Activated CD4-positive, alpha-beta T cell treated with anti-CD3 and anti-CD28 coated beads, Interleukin-10, Interleukin-2, amounts not matched to agents 100 ng/mL and 50 ng/mL, durations not matched to agents 16 hours and 8 hours (primary cell): Measurements from ENCODE around the gene CYP2R1.

ENCODE experiments used
- DNase-seq: peaks from one replicate; pipeline ENCODE4 v3.0.0-alpha.2; 2020

CYP2R1 gene, protein sequence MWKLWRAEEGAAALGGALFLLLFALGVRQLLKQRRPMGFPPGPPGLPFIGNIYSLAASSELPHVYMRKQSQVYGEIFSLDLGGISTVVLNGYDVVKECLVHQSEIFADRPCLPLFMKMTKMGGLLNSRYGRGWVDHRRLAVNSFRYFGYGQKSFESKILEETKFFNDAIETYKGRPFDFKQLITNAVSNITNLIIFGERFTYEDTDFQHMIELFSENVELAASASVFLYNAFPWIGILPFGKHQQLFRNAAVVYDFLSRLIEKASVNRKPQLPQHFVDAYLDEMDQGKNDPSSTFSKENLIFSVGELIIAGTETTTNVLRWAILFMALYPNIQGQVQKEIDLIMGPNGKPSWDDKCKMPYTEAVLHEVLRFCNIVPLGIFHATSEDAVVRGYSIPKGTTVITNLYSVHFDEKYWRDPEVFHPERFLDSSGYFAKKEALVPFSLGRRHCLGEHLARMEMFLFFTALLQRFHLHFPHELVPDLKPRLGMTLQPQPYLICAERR

DNA sequence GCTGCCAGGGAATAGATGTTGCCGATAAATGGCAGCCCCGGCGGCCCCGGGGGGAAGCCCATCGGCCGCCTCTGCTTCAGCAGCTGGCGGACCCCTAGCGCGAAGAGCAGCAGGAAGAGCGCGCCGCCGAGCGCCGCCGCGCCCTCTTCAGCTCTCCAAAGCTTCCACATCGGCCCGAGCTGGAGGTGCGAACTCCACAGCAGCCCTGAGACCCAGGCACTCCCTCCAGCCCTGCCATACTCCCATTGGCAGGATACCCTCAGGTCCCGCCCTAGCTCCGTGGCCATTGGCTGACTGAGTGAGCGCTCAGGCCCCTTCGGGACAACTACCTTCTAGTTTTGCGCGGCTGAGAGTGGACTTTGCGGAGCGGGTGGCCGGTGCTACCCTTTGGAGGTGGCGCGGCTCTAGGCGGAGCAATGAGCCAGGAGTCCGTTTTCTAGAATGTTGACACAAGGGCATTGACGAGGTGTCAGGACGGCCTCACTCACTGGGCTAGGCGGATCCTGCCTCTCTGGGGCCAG is at the start of gene CYP2R1:
Gene CYP2R1 (minus strand): TSS at position 196 of the 521 bp plus-strand sequence. CDS start 26 bp downstream, at position 170.
- peak; percentile 96 for DNase-seq

DNA sequence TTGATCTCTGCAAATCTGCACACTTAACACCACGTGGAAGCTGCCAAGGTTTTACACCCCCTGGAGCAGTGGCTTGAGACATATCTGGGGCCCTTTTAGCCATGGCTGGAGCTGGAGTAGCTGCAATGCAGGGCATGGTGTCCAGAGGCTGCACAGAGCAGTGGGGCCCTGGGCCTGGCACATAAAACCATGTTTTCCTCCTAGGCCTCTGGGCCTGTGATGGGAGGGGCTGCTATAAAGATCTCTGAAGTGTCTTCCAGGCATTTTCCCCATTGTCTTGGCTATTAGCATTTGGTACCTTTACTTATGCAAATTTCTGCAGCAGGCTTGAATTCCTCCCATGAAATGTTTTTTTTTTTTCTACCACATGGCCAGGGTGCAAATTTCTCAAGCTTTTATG is 46.9 kb upstream of the CYP2R1 start:
- DNase-seq, result no peak

DNA sequence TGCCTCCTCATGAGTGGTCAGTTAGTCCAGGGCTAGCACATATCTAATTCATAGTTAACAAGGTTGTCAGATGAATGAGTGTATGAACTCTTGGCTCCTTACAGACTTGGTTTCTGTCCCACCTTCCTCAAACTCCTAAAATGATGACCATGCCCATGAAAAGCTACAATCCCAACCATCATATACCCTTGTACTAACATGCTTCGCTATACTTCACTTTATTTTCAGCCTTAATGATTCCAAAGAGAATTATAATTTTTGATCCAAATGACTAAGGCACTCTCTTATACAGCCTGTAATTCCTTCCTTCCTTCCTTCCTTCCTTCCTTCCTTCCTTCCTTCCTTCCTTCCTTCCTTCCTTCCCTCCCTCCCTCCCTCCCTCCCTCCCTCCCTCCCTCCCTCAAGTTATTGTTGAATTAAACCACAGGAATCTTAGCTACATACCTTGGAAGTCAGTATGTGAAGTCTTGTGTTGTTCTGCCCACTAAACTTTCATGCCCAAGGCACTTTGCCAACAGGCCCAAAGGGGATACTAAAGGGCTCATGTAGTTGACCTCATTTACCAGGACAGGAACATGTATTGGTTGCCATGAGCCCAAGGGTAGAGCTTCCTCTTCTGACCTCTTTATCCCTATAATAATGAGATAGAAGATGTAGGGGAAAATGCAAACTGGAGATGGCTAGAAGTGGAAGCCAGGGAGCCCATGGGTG is 42.8 kb upstream of the CYP2R1 start:
- no peak for DNase-seq

DNA sequence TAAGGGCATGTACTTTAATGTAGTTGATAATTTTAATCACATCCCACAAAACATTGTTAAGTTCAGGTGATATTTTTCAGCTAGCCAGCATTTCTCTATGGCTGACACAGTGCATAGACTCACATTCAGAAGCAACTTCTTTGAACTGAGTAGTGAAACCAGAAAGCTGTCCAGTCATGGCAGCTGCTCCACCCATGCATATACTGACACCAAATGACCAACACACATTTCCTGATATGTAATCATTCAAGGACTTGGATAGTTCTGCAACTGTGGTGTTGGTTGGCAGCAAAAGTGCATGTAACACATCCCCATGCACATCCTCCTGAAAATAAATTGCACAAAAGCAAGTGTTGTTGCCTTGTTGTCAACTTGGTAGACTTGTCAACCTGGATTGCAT is 40.4 kb upstream of the CYP2R1 start:
- DNase-seq, result no peak

DNA sequence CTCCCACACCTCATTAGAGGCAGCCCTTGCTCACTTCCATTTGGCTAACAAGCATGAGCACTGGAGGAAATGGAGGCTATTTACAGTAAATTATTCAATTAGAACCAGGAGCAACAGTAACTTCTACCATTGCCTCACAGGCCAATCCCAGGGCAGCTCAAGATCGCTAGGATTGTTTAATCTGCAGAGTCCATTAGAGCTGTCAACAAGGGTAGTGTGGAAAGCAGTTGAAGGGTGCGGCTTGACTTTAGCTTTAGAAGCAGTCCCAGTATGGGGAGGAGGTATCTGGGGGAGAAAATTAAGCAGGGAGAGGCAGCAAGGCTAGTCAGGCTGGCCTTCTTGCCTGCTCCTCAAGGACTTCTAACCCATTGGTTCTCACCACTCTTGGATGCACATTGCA is 38.3 kb upstream of the CYP2R1 start:
- no peak for DNase-seq

DNA sequence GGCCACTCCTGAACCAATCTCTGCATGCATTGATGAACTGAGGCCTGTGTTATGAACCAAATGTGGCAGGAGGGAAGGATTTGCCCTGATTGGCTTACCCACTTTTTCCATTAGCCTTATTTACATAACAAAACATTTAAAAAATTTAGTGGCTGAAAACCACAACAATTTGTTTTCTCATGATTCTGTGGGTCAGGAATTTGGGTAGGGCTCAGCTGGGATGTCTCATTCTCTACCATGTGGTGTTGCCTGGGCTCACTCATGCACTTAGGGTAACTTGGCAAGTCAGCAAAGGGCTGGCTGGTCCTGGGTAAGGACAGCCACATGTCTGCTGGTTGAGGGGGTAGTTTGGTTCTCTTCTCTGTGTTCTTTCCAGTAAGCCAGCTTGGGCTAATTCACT is 35.1 kb upstream of the CYP2R1 start:
- DNase-seq, result no peak

DNA sequence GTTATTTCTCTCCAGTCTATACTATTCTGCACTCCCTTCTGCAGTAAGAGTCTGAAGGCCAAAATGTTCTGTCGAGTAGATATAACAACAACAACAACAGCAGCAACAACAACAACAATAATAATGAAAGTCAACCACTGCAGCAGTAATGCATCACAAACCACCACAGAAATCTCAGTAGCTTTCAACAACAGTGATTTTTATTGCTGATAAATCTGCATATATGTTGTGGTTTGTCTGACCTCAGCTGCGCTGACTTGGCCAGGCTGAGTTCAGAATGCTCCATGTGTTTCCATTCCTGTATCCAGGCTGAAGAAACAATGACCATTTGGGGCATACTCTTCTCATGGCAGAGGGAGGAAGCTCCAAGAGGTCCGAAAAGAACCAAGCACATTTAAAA is 32.3 kb upstream of the CYP2R1 start:
- no peak for DNase-seq

DNA sequence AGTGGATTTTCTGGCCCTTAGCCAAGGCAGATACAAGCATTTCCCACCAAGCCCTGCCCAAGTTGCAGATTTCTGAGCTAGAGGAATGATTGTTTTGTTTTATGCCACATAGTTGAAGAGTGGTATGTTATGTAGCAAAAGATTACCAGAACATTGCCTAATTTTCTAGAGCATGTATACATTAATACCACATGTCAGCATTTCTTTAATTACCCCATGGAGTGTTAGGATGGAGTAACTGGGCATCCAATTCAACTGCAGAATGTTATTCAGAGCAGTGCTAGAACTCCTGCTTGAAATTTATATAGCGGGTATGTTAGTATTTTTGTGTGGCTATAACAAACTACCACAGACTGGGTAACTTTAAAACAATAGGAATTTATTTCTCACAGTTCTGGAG is 24.4 kb upstream of the CYP2R1 start:
- DNase-seq, result no peak

DNA sequence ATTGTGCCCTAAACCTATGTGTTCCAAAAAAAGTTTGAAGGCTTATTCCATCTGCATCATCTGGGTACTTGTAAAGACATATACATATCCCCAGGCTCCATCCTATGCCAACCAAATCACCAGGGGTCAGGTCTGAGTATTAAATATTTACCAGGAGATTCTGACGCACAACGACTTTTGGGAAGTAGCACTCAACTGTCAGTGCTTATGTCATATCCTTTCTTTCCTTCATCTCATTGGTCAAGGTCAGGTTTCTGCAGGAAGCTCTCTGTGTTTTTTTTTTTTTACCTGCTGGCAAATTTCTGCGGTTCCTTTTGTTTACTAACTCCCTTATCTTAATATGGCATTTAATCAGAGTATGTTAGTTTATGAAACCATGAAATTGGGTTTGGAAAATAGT is 22.5 kb upstream of the CYP2R1 start:
- no peak for DNase-seq

DNA sequence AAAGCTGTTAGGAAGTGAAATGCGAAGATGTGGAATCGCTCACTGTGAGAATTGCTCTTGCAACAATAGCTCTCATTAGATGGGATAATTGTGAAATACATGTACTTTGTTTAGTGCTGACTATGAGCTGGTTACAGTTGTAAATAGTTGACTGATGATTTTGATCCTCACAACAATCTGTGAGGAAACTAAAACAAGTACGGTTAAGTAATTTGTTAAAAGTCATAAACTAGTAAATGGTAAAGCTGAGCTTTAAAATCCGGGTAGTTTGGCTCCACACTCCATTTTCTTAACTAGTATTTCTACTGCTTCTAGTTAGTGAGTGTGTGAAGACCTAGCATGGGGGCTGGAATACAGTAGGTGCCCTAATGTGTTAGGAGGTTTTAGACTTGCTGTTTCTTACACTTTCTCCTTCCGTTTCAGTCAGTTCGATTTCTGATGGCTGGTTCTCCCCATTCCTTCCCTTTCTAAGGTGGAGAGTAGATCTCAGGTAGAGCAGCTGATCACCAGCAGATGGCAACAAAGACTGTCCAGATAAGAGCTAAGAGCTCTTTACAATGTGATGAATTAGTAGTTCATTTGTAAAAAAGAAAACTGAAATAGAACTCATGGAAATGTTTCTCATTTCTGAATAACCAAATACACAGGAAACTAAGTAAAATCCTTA is 16.3 kb upstream of the CYP2R1 start:
- DNase-seq, result peak; percentile 61

DNA sequence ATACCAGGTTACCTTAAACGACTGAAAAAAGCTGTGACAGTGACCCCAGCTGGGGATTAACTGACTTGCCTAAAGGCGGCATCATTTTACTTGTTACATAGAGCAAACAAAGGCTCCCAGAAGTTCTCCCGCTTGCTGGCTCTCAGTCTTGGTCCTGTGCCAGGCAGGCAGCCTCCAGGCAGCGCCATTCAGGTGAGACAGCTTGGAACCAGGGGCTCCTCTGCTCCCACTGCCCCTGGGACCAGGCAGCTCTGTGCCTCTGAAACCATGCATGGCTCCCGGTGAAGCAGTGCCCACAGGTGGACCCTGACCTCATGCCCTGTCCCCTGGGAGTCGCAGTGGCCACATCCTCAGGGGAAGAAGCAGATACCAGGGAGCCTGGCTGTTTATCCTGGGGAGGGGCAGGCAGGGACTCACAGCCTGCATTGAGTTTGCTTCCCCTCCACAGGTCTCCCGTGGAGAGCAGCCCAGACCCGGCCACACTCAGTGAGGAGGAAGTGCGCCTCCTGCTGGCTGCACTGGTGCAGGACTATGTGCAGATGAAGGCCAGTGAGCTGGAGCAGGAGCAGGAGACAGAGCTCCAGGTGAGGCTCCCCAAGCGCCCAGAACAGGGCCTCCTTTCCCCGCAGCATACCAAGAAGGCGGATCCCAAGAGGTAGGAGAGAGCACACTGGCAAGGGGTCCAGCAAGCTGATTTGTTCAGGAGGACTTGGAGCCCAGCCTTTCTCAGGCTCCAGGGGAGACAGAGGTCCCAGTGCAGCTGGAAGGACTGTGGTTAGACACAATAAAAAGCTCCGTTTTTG is 15.6 kb upstream of the CYP2R1 start:
- DNase-seq, result peak; percentile 87

DNA sequence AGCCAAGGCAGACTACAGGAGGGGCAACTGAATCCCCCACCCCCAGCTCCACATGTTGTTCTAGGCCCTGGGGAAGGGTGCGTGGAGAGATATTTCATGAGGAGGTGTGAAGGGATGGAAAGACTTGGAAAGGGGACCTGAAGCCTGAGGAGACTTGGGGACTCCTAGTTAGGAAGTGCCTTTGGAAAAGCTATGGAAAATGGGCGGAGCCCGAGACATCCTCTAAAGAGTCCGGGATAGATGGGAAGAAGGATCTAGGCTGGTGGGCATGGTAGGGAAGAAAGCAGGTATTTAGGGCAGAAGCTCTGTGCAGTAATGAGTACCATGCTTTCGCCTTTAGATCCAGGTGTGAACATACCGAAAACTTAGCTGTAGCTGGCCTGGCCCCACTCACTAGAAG is 15.0 kb upstream of the CYP2R1 start:
- no peak for DNase-seq

DNA sequence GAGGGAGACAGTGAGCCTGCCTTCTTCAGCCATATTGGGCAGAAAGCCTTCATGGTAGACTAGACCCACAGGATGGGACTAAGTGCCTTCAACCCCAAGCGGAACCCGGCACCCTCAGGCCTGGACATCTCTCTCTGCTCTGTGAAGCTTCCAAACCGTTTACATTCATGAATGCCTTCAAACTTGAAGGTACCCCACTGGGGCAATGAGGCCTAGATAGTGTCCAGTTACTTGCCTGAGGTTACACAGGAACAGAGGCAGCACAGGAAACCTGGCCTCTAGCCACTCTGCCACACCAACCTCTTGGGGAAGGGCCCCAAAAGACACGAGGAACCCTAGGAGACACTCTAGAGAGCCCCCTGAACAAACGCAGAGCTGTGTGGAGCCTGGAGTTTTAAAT is 14.5 kb upstream of the CYP2R1 start:
- DNase-seq, result no peak

DNA sequence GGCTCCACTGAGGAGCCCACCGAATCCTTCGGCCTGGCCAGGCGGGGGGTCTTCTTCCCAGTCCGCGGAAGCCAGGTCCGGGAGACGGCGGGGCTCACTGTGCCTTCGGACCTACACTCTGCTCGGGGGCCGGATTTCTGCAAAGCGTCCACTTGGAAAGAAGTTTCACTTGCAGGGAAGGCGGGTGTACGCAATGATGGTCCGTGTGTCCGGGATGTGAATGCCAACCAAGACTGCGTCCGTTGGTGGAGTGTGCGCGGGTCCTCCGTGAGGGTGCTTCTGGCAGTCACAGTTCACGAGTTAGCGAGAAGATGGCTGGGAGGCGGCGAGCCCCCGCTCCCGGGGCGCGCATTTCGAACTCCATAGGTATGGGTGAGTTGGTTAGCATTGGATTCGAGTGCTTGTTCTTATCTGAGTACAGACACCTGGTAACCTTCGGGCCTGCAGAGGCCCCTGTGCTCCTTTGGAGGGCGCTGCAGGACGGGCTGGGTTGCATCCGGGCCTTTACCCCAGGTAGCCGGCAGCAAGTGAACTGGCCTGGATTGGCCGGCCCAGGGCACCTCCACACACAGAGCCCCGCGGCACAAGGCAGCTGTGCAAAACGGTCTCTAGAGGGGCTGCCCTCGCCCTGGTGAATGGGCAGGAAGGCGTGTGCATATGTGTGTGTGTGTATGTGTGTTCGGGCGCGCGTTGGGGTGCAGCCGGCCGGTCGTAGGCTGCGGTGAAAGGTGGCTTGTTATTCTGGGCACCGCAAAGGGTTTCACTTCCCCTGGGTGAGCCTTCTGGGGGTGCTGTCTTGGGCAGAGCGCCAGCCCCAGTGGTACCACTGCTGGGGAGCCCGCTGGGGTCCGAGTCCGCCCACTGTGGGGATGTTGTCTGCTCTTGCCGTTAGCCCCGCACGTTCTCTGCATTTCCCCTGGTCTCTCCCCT is 13.3 kb upstream of the CYP2R1 start:
- peak; percentile 74 for DNase-seq

DNA sequence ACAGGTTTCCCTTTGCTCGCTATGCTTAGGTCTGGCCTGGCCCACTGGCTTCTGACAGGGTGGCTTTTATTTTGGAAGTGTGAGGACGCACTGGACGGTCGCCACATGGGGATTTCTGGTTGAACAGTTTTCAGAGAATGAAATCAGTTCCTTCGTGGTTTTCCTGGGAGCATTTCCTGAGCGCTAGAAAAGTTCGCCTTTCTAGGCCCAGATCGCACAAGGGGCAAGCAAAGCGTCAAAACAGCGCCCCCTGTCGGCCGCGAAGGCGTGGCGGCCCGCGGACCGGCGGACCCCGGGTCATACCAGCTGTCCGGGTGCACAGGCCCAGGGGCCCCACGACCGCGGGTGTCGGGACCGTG is 12.7 kb upstream of the CYP2R1 start:
- DNase-seq, result peak; percentile 87

DNA sequence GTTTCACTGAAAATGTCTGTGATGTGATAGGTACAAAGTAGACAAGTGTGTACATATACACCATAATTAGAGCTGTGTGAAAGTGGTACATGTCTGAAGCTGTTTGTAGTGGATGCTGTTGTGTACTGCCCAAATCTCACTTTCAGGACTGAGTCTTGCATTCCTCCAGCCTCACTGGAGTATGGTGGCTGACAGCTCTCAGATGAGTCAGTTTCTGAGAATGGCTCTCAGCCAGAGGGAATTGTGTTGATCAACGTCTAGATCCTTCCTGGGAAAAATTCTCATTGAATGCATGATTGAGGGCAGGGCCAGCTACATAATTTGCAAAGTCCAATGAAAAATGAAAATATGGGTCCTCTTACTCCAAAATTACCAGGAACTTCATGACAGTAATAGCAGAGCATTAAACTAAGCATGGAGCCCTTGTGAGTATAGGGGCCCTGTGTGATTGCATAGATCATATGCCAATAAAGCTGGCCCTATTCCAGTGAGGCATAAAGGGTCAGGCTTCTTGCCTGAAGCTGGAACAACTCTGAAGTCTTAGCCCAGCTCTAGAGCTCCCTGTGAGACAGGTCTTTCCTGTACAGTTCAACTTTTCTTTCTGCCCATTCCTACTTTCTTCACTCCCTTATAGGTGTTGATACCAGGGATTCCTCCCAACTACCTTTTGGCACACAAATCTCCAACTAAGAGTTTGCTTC is 10.8 kb upstream of the CYP2R1 start:
- no peak for DNase-seq

DNA sequence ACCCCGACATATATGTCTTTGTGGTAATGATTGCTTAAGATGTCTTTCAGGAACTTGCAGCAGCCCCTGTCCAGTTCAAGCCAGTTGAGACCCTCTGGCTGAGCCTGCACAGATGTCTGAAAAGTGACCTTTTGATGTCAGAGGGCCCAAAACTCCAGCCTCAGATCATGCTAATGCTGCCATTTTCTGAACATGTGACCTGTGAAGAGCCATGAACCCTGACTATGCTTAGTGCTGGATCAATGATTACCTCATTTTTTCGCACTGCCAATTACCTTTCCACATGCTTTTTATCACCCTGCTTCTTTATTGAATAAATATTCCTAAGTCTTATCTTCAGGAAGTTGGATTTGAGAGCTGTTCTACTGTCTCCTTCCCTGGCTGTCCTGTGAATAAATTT is 6.9 kb upstream of the CYP2R1 start:
- DNase-seq, result no peak

DNA sequence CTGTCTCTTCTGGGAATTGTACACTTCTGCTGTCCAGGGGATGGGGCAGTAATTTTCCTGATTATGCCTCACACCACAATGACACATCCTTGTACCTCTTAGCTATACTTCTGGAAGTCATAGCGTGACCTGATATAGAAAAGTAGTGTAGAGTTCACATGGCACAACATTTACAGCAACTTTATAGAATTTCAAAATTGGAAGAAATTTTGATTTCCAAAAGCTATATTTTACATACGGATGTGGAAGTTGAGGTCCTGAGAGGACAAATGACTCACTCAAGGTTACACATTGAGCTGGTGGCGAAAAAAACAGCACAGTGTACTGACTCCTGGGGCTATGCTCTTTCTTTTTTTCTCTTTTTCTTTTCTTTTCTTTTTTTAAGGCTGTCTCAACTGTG is 6.3 kb upstream of the CYP2R1 start:
- DNase-seq, result no peak

DNA sequence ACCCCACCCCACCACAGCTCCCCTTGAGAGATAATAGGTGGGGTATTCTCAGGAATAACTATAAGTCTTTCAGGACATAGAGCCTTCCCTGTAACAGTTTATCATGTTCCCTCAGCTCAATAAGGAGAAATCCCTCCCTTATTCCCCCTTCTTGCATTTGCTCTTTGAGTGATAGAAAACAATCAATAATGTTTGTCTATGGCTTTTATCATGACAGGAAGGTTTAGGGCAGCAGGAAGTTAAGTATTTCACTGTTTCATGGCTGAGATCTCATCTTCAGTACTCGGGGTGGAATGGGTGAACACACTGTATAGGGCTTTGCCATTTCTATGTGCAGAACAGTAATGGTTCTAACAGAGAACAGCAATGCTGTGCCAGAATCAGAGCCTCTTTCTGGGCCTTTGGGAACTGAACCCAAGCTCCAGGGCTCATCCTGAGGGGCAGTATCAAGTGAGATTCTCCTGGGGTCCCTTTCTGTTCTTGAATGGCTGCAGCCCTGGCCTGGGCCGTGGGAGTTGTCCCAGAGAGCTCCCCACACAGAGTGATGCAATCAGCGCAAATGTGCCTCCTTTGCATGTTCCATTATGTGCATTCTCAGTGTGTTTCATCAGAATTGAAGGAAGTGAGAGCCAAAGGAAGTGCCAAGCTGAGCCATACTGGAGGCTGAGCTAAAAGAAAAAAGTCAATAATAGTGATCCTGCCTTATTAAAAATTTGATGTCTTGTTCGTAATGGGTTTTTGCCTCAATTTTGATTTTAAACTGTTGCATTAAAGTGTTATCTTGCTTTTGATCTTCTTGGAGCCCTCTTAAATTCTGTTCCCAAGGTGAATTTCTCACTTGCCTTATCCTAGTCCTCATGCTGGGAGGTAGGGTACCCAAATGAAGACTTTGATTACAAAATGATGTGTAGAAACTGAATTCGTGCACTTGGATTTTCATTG is 2.9 kb upstream of the CYP2R1 start:
- peak; percentile 45 for DNase-seq

DNA sequence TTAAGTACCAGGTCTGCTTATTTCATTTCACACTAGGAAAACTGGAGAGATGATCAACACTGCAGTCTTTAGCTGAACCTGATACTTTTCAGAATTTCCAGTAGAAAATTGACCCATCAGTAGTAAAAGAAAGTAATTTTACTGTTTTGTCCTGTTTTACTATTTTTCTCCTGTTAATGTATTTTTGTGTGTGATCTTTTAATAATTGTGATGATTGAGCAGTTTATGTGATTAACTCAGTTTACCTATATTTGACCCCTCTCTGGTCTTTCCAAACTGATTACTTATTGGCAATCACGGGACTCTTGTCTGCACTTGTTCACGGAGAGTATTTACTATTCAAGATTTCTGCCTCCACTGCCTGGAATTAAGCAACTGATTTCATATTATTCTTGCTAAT is 546 bp upstream of the CYP2R1 start:
- no peak for DNase-seq
